Kidney (tissue), 14 donors: ENCODE results near the gene TGFBR2. TPM values are rescaled to one million over a fixed set of nuclear protein-coding genes. Genes with fewer than 3 reads are reported as not detected.

Experiments used
- DNase-seq, 5 donors: peaks; one replicate each; pipeline ENCODE4 v3.0.0-alpha.2; 2013 to 2020
- FAIRE-seq: peaks from 2 replicates; lab custom pipeline; 2012; peaks lifted over from hg19 to GRCh38; lab: Jason Lieb, UNC
- H3K27ac ChIP-seq, 2 donors: one replicate each; pipeline ENCODE4 v1.7.0; 2013; ENCODE audit warnings: low read depth in 2 of 2, low read length in 2 of 2, inconsistent platforms in 1 of 2
- H3K27me3 ChIP-seq: one replicate; pipeline ENCODE4 v1.7.1; 2013; ENCODE audit warnings: low read length, inconsistent platforms; ENCODE audit not compliant: control insufficient read depth, insufficient read depth
- H3K36me3 ChIP-seq, 3 donors: one replicate each; pipeline versions ENCODE4 v1.7.0 to v1.7.1; 2013; ENCODE audit warnings: low read length in 3 of 3, control low read depth in 1 of 3, inconsistent platforms in 1 of 3; ENCODE audit not compliant: insufficient read depth in 3 of 3, control insufficient read depth in 2 of 3
- H3K4me1 ChIP-seq, 3 donors: one replicate each; pipeline versions ENCODE4 v1.7.0 to v1.7.1; 2013; ENCODE audit warnings: low read length in 3 of 3, inconsistent platforms in 1 of 3, low read depth in 1 of 3; ENCODE audit not compliant: control insufficient read depth in 2 of 3, insufficient read depth in 2 of 3
- H3K4me3 ChIP-seq, 3 donors: one replicate each; pipeline versions ENCODE4 v1.7.0 to v1.8.1; 2013; ENCODE audit warnings: low read length in 3 of 3, control low read depth in 1 of 3, inconsistent platforms in 1 of 3
- H3K9ac ChIP-seq, 3 donors: one replicate each; pipeline versions ENCODE4 v1.7.0 to v1.7.1; 2013; ENCODE audit warnings: low read length in 3 of 3, control low read depth in 1 of 3, inconsistent platforms in 1 of 3
- H3K9me3 ChIP-seq, 3 donors: one replicate each; pipeline versions ENCODE4 v1.7.0 to v1.7.1; 2013; ENCODE audit warnings: low read length in 3 of 3, control low read depth in 1 of 3, inconsistent platforms in 1 of 3; ENCODE audit not compliant: control insufficient read depth in 2 of 3, insufficient read depth in 1 of 3
- CTCF ChIP-seq: IDR thresholded peaks from 3 replicates; pipeline ENCODE4 v1.5.1; 2012; ENCODE audit warnings: mild to moderate bottlenecking, moderate library complexity, borderline replicate concordance; ENCODE audit not compliant: insufficient read depth; ENCODE audit errors: extremely low read depth
- intact Hi-C: fragments of 100-400 bp; cut with DNase I; formaldehyde crosslinking; loops from one replicate; pipeline ENCODE4 v1.11.1; 2022
- polyA plus RNA-seq: library from polyadenylated mRNA; stranded (reverse); fragments of 350-450 nt; fragmentation: Illumina TruSeq; extraction: RNeasy Lipid Tissue Mini Kit (QIAGEN cat#74804); gene quantifications from one replicate; pipeline ENCODE4 v1.2.3, GENCODE V29; 2014; ENCODE audit warnings: low read depth, low replicate concordance; ENCODE audit not compliant: insufficient read depth
- total RNA-seq: library from RNA; stranded (reverse); fragmentation: NEBNext Ultra II Directional; extraction: Animal tissue kit (Norgen Biotek cat#: 25700); gene quantifications from one replicate; pipeline ENCODE4 v1.2.1, GENCODE V29; 2021
- donor health status: control.
- donor health status: control.
- donor health status: control.
- donor health status: control.
- donor health status: control.
- donor health status: DM: yes; HTN: yes; CAD: no.
- donor health status: Normal renal cell carcinoma (clear cell type).

Gene TGFBR2
- total and polyA plus RNA-seq, 2 donors from 2014 or later: 81.8 to 243 TPM

GRCh38 chr3:30711867-30712266 is 105.5 kb downstream of the TGFBR2 start:
- H3K4me3 ChIP-seq: no peak overlapping the region
- no peaks in the 10 kb centered on the region for H3K4me1 ChIP-seq
- H3K36me3 ChIP-seq: no peaks in the 10 kb centered on the region
- no peak overlapping the region for H3K27ac ChIP-seq
- intact Hi-C loops: no loop called here
- FAIRE-seq: no peak
- no peak for DNase-seq
- no peaks in the 10 kb centered on the region for H3K27me3 ChIP-seq
- no peak overlapping the region for H3K9ac ChIP-seq
- no peak for TF ChIP-seq CTCF
- no peaks in the 10 kb centered on the region for H3K9me3 ChIP-seq

- H3K27ac ChIP-seq: no peak overlapping the region
- FAIRE-seq (no peak), DNase-seq (no peak)
- H3K9ac ChIP-seq: no peak overlapping the region
- H3K27me3 ChIP-seq: no peaks in the 10 kb centered on the region
- H3K4me3 ChIP-seq: no peak overlapping the region
- no peak for TF ChIP-seq CTCF
- H3K36me3 ChIP-seq: no peaks in the 10 kb centered on the region
- intact Hi-C loops: no loop called here
- H3K4me1 ChIP-seq: no peaks in the 10 kb centered on the region
- H3K9me3 ChIP-seq: no peaks in the 10 kb centered on the region
Observed at GRCh38 chr3:30712991-30713390, 106.6 kb downstream of the TGFBR2 start.

- DNase-seq: no peak
- Histone ChIP-seq H3K9ac (no peak overlapping the region), H3K9me3 (no peaks in the 10 kb centered on the region), H3K4me3 (no peak overlapping the region), H3K4me1 (no peaks in the 10 kb centered on the region), H3K36me3 (no peaks in the 10 kb centered on the region), H3K27me3 (no peaks in the 10 kb centered on the region), H3K27ac (no peak overlapping the region)
- no peak for FAIRE-seq
- TF ChIP-seq CTCF: no peak
- intact Hi-C loops: no loop called here
Observed at GRCh38 chr3:30713885-30714503, 107.6 kb downstream of the TGFBR2 start.

- intact Hi-C loops: no loop called here
- Histone ChIP-seq H3K9me3 (no peaks in the 10 kb centered on the region), H3K36me3 (no peaks in the 10 kb centered on the region), H3K4me1 (no peaks in the 10 kb centered on the region), H3K9ac (no peak overlapping the region), H3K27ac (no peak overlapping the region), H3K27me3 (no peaks in the 10 kb centered on the region), H3K4me3 (no peak overlapping the region)
- no peak for TF ChIP-seq CTCF
- DNase-seq (no peak), FAIRE-seq (no peak)
Observed at GRCh38 chr3:30719536-30719935, 113.1 kb downstream of the TGFBR2 start.
